DND-41 (cell line): ENCODE measurements around the gene TMEM63C.

Source experiments
- EZH2 ChIP-seq: IDR thresholded peaks from 3 replicates; pipeline ENCODE4 v1.6.1; 2012; ENCODE audit warnings: borderline replicate concordance, low read depth, mild to moderate bottlenecking, moderate library complexity, low read length, inconsistent platforms; ENCODE audit not compliant: severe bottlenecking
- TF ChIP-seq, protein P1 (sequence below): IDR thresholded peaks from 2 replicates; pipeline ENCODE4 v1.5.1; 2012; ENCODE audit warnings: borderline replicate concordance, low read length, moderate library complexity, mild to moderate bottlenecking; ENCODE audit not compliant: poor library complexity, severe bottlenecking; ENCODE audit errors: extremely low read depth

DNA sequence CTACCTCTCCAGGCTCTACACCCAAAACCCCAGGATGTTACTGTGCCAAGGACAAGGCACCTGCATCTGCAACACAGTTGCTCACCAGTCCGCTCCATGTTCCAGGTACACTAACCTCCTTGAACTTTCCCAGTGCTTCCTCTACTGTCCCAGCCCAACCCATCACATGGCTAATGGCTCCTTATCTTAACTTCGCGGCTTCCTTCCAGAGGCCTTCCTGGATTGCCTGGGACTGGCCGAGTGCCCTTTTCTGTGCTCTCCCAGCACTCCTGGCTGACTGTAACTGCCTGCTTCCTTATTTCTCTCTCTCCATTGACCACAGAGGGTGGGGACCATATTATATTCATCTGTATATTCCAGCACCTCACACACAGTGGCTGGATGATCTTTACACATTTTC lies 118.2 kb downstream of the TMEM63C start:
- TF ChIP-seq, protein P1, sequence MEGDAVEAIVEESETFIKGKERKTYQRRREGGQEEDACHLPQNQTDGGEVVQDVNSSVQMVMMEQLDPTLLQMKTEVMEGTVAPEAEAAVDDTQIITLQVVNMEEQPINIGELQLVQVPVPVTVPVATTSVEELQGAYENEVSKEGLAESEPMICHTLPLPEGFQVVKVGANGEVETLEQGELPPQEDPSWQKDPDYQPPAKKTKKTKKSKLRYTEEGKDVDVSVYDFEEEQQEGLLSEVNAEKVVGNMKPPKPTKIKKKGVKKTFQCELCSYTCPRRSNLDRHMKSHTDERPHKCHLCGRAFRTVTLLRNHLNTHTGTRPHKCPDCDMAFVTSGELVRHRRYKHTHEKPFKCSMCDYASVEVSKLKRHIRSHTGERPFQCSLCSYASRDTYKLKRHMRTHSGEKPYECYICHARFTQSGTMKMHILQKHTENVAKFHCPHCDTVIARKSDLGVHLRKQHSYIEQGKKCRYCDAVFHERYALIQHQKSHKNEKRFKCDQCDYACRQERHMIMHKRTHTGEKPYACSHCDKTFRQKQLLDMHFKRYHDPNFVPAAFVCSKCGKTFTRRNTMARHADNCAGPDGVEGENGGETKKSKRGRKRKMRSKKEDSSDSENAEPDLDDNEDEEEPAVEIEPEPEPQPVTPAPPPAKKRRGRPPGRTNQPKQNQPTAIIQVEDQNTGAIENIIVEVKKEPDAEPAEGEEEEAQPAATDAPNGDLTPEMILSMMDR = no peak
- no peak for TF ChIP-seq EZH2
